Mesendoderm (in vitro differentiated cells): Measurements from ENCODE around the gene RNF187.
"Not testable (repeated sequence)": the region's sequence is repeated elsewhere in the genome, so short reads cannot be mapped to it uniquely, and the experiment has no call there.

Source experiments
- DNase-seq: peaks from one replicate; pipeline ENCODE4 v3.0.0; 2013
- H2AK5ac ChIP-seq: 2 replicates; pipeline ENCODE4 v1.6.1; 2013; ENCODE audit warnings: low read length, inconsistent platforms
- H2BK120ac ChIP-seq: 2 replicates; pipeline ENCODE4 v1.6.1; 2013; ENCODE audit warnings: low read depth, mild to moderate bottlenecking, low read length, moderate library complexity, mixed read lengths
- H2BK15ac ChIP-seq: replicated peaks from 2 replicates; pipeline ENCODE4 v1.6.1; 2013; ENCODE audit warnings: low read depth, mild to moderate bottlenecking, moderate library complexity
- H2BK5ac ChIP-seq: 2 replicates; pipeline ENCODE4 v1.6.1; 2013; ENCODE audit warnings: low read length, inconsistent platforms
- H3K18ac ChIP-seq: 2 replicates; pipeline ENCODE4 v1.6.1; 2013; ENCODE audit warnings: mild to moderate bottlenecking, low read length, mixed read lengths
- H3K23ac ChIP-seq: one replicate; pipeline ENCODE4 v1.6.1; 2013; ENCODE audit warnings: low read length
- H3K27ac ChIP-seq: 2 replicates; pipeline ENCODE4 v1.5.1; 2013; ENCODE audit warnings: low read depth, mild to moderate bottlenecking, inconsistent platforms, low read length, moderate library complexity
- H3K27me3 ChIP-seq: 2 replicates; pipeline ENCODE4 v1.6.1; 2013; ENCODE audit warnings: low read length, control low read depth, mild to moderate bottlenecking, inconsistent platforms; ENCODE audit not compliant: insufficient read depth, poor library complexity
- H3K36me3 ChIP-seq: 2 replicates; pipeline ENCODE4 v1.6.1; 2013; ENCODE audit warnings: low read length, inconsistent platforms; ENCODE audit not compliant: control insufficient read depth, insufficient read depth
- H3K4ac ChIP-seq: one replicate; pipeline ENCODE4 v1.6.1; 2013; ENCODE audit warnings: low read depth, mild to moderate bottlenecking, low read length, moderate library complexity
- H3K4me1 ChIP-seq: 2 replicates; pipeline ENCODE4 v1.6.1; 2013; ENCODE audit warnings: low read depth, low read length, inconsistent platforms; ENCODE audit not compliant: control insufficient read depth
- H3K4me2 ChIP-seq: 2 replicates; pipeline ENCODE4 v1.6.1; 2013; ENCODE audit warnings: low read length
- H3K4me3 ChIP-seq: 2 replicates; pipeline ENCODE4 v1.5.1; 2013; ENCODE audit warnings: mild to moderate bottlenecking, low read length
- H3K56ac ChIP-seq: one replicate; pipeline ENCODE4 v1.6.1; 2013; ENCODE audit warnings: low read length
- H3K79me1 ChIP-seq: 2 replicates; pipeline ENCODE4 v1.6.1; 2013; ENCODE audit warnings: low read length, inconsistent platforms
- H3K79me2 ChIP-seq: 2 replicates; pipeline ENCODE4 v1.6.1; 2013; ENCODE audit warnings: mild to moderate bottlenecking, low read length; ENCODE audit not compliant: control insufficient read depth, insufficient read depth
- H3K9ac ChIP-seq: 2 replicates; pipeline ENCODE4 v1.6.1; 2013; ENCODE audit warnings: low read length, inconsistent platforms
- H4K5ac ChIP-seq: one replicate; pipeline ENCODE4 v1.6.1; 2013; ENCODE audit warnings: low read length
- H4K8ac ChIP-seq: one replicate; pipeline ENCODE4 v1.6.1; 2013; ENCODE audit warnings: low read depth, mild to moderate bottlenecking, control low read depth, low read length, moderate library complexity
- WGBS: extraction: QIAGEN DNeasy Blood & Tissue Kit; methylation state at CpG from one replicate; pipeline ENCODE4 v1.1.7; 2013; ENCODE audit warnings: low lambda C conversion rate, missing lambda C conversion rate; ENCODE audit not compliant: insufficient coverage; ENCODE audit errors: extremely low coverage; 5-methylcytosine and 5-hydroxymethylcytosine counted together

Gene RNF187

DNA sequence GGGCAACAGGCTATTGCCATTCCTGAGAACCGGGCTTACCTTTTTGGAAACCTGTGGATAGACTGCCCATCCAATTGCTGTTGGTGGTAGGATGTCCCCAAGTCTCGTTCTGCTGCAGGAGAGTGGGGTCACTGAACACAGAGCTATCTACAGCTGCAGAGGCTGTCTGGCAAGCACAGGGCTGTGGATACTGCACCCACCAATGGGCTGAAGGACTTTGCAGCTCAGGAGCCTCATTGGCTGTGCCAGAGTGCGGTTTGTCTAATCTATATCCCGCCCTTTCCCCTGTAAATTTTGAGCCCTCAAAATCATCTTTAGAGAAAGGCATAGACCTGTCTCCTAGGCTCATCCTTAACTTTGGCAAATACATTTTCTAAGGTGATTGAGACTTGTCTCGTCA lies 15.3 kb downstream of the RNF187 start:
- H3K18ac ChIP-seq, result no peak overlapping the region
- no peak overlapping the region for H2AK5ac ChIP-seq
- H2BK120ac ChIP-seq, result no peak overlapping the region
- no peak overlapping the region for H3K9ac ChIP-seq
- no peaks in the 10 kb centered on the region for H3K79me2 ChIP-seq
- DNase-seq, result no peak
- H3K4ac ChIP-seq, result no peak overlapping the region
- H2BK15ac ChIP-seq, result no peak overlapping the region
- no peak overlapping the region for H2BK5ac ChIP-seq
- H4K8ac ChIP-seq, result no peak overlapping the region
- no peaks in the 10 kb centered on the region for H3K36me3 ChIP-seq
- H4K5ac ChIP-seq, result no peak overlapping the region
- H3K4me3 ChIP-seq, result no peak overlapping the region
- no peak overlapping the region for H3K4me2 ChIP-seq
- H3K23ac ChIP-seq, result no peak overlapping the region
- peaks cover 3% of the 10 kb centered on the region for H3K27me3 ChIP-seq
- H3K56ac ChIP-seq, result no peak overlapping the region
- H3K4me1 ChIP-seq, result no peaks in the 10 kb centered on the region
- no CpG with 5 or more reads among the region's 5 CpGs for WGBS
- H3K79me1 ChIP-seq, result no peaks in the 10 kb centered on the region
- no peak overlapping the region for H3K27ac ChIP-seq

DNA sequence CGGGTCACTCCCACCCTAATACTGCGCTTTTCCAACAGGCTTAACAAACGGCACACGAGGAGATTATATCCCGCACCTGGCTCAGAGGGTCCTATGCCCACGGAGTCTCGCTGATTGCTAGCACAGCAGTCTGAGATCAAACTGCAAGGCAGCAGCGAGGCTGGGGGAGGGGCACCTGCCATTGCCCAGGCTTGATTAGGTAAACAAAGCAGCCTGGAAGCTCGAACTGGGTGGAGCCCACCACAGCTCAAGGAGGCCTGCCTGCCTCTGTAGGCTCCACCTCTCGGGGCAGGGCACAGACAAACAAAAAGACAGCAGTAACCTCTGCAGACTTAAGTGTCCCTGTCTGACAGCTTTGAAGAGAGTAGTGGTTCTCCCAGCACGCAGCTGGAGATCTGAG lies 18.8 kb downstream of the RNF187 start:
- H2BK15ac ChIP-seq, H4K5ac ChIP-seq, H2BK5ac ChIP-seq, H2AK5ac ChIP-seq, H3K9ac ChIP-seq, H3K56ac ChIP-seq, H3K23ac ChIP-seq, H3K79me1 ChIP-seq, H3K18ac ChIP-seq, H2BK120ac ChIP-seq, H3K36me3 ChIP-seq, H3K27ac ChIP-seq, H3K4me3 ChIP-seq, H3K79me2 ChIP-seq, H3K4me1 ChIP-seq, H3K27me3 ChIP-seq, DNase-seq, H3K4me2 ChIP-seq, H3K4ac ChIP-seq, H4K8ac ChIP-seq: not testable (repeated sequence)
- WGBS, result no CpG with 5 or more reads among the region's 11 CpGs

DNA sequence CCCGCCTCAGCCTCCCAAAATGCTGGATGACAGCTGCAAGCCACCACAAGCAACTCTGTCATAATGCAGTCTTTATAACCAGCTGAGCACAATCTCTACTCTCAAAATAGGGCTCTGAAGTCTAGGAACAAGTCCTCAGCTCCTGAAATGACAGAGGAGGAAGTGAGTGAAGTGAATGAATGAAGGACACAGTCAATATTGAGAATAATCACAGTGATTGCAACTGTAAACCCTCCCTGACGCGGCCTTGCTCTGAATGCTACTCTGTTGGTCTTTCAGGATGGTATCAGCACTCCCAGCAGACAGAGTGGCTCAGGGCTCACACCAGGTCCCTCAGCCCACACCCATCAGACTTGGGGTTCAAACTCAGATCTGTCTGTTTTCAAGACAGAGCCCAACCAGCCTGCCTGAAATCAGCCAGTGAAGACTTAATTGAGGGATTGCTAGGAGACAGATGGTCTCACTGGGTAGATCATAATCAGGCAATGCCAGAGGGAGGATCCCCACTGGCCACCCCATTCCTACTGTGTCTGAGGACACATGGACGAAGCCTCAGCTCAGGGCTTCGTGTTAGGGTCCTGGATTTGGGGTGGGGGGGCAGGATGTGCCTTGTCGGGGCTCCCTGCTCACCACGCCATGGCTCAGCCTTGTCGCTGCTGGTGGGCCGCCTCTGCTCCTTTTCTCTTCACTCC lies 20.9 kb downstream of the RNF187 start:
- H3K4me1 ChIP-seq, result no peaks in the 10 kb centered on the region
- WGBS, result no CpG with 5 or more reads among the region's 9 CpGs

DNA sequence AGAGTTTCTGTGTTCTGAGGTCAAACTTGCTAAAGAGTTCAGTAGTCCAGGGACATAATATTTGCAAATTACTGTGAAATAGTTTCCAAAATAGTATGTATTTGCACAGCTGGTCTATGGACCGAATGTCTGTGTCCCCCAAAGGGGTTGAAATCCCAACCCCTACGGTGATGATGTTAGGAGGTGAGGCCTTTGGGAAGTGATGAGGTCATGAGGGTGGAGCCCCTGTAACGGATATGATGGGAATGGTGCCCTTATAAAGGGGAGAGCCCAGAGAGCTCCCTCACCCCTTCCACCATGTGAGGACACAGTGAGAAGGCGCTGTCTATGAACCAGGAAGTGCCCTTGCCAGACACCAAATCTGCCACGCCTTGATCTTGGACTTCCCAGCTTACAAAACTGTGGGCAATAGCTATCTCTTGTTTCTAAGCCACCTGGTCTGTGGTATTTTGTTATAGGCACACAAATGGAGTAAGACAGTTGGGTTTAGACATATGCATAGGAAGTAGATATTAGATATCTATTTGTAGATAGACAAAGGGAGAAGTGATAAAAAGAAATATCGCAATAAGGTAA lies 21.7 kb downstream of the RNF187 start:
- no peak overlapping the region for H3K4me3 ChIP-seq

More for the DNA sequence above, 20.9 kb downstream of the RNF187 start:
- no peak overlapping the region for H2BK15ac ChIP-seq
- H3K4me2 ChIP-seq, result no peak overlapping the region
- H3K4me3 ChIP-seq, result no peak overlapping the region
- no peaks in the 10 kb centered on the region for H3K79me1 ChIP-seq
- no peak overlapping the region for H4K8ac ChIP-seq
- H4K5ac ChIP-seq, result no peak overlapping the region
- H3K79me2 ChIP-seq, result no peaks in the 10 kb centered on the region
- no peak overlapping the region for H2BK120ac ChIP-seq
- no peak overlapping the region for H3K9ac ChIP-seq
- no peak overlapping the region for H3K18ac ChIP-seq
- no peaks in the 10 kb centered on the region for H3K36me3 ChIP-seq
- no peak overlapping the region for H3K27ac ChIP-seq
- H3K56ac ChIP-seq, result no peak overlapping the region
- no peak overlapping the region for H2BK5ac ChIP-seq
- H3K23ac ChIP-seq, result no peak overlapping the region
- no peaks in the 10 kb centered on the region for H3K27me3 ChIP-seq
- no peak overlapping the region for H3K4ac ChIP-seq
- DNase-seq, result no peak
- H2AK5ac ChIP-seq, result no peak overlapping the region

DNA sequence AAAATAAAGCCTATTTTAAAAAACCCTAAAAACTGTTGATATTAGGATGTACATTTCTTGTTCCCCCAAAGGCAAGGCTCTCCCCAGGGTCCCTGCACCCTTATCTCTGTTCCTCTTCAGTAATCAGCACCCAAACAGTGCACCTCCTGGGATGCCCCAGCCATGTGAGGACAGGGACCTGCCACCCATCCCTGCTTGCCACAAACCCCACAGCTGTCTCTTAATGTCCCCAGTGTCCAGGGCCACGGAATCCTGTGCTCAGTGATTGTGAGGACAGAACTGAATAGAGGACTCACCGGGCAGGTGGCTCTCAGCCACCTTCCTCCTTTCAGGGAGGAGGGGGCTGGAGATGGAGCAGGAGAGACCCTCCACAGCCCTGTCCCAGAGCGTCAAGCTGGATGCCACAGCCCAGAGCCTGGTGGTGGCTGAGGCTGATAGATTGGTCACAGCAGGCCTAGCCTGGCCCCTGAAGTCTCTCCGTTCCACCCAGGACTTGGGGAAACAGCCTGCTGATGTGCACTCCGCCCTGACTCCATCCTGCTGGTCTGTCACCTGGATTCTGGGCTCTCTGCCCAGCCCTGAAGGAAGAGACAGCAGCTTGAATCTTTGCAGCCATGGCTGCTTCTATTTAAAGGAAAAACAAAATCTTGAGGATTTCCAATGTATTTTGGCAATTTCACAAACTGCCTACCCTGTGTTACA lies 23.1 kb downstream of the RNF187 start:
- H3K36me3 ChIP-seq, result no peaks in the 10 kb centered on the region
- H3K27me3 ChIP-seq, result no peaks in the 10 kb centered on the region
- H3K79me1 ChIP-seq, result no peaks in the 10 kb centered on the region
- no peak overlapping the region for H3K56ac ChIP-seq
- no peak overlapping the region for H4K5ac ChIP-seq
- no peaks in the 10 kb centered on the region for H3K79me2 ChIP-seq
- H3K23ac ChIP-seq, result no peak overlapping the region
- no peak overlapping the region for H3K9ac ChIP-seq
- H3K4me2 ChIP-seq, result no peak overlapping the region
- no peak overlapping the region for H2BK5ac ChIP-seq
- WGBS, result no CpG with 5 or more reads among the region's 5 CpGs
- H3K4ac ChIP-seq, result no peak overlapping the region
- no peak overlapping the region for H2BK15ac ChIP-seq
- H3K18ac ChIP-seq, result no peak overlapping the region
- H3K27ac ChIP-seq, result no peak overlapping the region
- no peak overlapping the region for H2AK5ac ChIP-seq
- no peak overlapping the region for H2BK120ac ChIP-seq
- H3K4me1 ChIP-seq, result no peaks in the 10 kb centered on the region
- DNase-seq, result no peak
- no peak overlapping the region for H4K8ac ChIP-seq
- no peak overlapping the region for H3K4me3 ChIP-seq

More for the DNA sequence above, 21.7 kb downstream of the RNF187 start:
- no CpG with 5 or more reads among the region's 6 CpGs for WGBS
- no peak for DNase-seq
- H2BK5ac ChIP-seq, result no peak overlapping the region
- no peaks in the 10 kb centered on the region for H3K4me1 ChIP-seq
- H4K8ac ChIP-seq, result no peak overlapping the region
- H3K27ac ChIP-seq, result no peak overlapping the region
- no peaks in the 10 kb centered on the region for H3K27me3 ChIP-seq
- H3K18ac ChIP-seq, result no peak overlapping the region
- no peak overlapping the region for H3K56ac ChIP-seq
- H3K23ac ChIP-seq, result no peak overlapping the region
- no peaks in the 10 kb centered on the region for H3K36me3 ChIP-seq
- H3K9ac ChIP-seq, result no peak overlapping the region
- H3K79me1 ChIP-seq, result no peaks in the 10 kb centered on the region
- no peaks in the 10 kb centered on the region for H3K79me2 ChIP-seq
- H4K5ac ChIP-seq, result no peak overlapping the region
- no peak overlapping the region for H2BK15ac ChIP-seq
- H2BK120ac ChIP-seq, result no peak overlapping the region
- no peak overlapping the region for H2AK5ac ChIP-seq
- H3K4ac ChIP-seq, result no peak overlapping the region
- H3K4me2 ChIP-seq, result no peak overlapping the region
